OCI-LY7 (cell line): Measurements from ENCODE around the gene HLA-B.

ENCODE experiments used
- EZH2phosphoT487 ChIP-seq: fragments of 200-600 bp; sonication (generic); IDR thresholded peaks from 2 replicates; pipeline ENCODE4 v1.6.1; 2018; ENCODE audit warnings: low read depth, borderline replicate concordance, mild to moderate bottlenecking, mixed run types, antibody characterized with exemption, low read length, moderate library complexity, mixed read lengths
- TF ChIP-seq, protein P1 (sequence below): fragments of 200-600 bp; sonication (generic); conservative IDR thresholded peaks from 2 replicates; pipeline ENCODE4 v1.5.1; 2014; ENCODE audit warnings: mild to moderate bottlenecking, antibody characterized with exemption, low read length, moderate library complexity, mixed read lengths

DNA sequence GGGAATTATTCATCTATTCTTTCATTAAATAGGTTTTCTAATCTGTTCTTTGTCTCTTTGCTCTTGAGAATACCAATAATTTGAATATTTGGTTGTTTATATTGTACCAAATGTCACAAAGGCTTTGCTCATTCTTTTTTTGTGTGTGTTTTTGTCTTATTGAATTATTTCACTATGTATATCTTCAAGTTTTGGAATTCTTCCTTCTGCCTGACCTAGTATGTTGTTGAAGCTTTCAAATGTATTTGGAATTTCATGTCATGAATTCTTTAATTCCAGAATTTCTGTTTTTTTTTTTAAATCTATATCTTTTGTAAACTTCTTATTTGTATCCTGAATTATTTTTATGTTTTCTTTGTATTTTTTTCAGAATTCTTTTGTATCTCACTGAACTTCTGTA, 16.8 kb downstream of the HLA-B start:
- TF ChIP-seq, protein P1, sequence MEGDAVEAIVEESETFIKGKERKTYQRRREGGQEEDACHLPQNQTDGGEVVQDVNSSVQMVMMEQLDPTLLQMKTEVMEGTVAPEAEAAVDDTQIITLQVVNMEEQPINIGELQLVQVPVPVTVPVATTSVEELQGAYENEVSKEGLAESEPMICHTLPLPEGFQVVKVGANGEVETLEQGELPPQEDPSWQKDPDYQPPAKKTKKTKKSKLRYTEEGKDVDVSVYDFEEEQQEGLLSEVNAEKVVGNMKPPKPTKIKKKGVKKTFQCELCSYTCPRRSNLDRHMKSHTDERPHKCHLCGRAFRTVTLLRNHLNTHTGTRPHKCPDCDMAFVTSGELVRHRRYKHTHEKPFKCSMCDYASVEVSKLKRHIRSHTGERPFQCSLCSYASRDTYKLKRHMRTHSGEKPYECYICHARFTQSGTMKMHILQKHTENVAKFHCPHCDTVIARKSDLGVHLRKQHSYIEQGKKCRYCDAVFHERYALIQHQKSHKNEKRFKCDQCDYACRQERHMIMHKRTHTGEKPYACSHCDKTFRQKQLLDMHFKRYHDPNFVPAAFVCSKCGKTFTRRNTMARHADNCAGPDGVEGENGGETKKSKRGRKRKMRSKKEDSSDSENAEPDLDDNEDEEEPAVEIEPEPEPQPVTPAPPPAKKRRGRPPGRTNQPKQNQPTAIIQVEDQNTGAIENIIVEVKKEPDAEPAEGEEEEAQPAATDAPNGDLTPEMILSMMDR: no peak
- TF ChIP-seq EZH2phosphoT487: no peak
